ENCODE measurements around the gene GPATCH11.

The GPATCH11 gene

DNA sequence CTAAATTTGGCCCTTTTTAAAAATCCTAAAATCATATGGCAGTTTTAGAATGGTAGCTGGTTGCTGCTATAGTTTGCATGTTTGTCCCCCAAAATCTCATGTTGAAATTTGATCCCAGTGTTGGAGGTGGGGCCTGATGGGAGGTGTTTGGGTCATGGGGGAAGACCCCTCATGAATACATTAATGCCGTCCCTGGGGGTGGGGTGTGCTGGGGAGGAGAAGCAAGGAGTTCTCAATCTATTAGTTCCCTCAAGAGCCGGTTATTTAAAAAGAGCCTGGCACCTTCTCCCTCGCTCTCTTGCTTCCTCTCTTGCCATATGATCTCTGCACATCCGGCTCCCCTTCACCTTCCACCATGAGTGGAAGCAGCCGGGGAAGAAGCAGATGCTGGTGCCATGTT lies 20.8 kb downstream of the GPATCH11 start:
- H3K9me3 ChIP-seq (ENCODE audit: insufficient read depth, low read length) = no peaks in the 10 kb centered on the region
- H3F3A ChIP-seq (ENCODE audit: insufficient read depth) = no peaks in the 10 kb centered on the region
- H3K4me2 ChIP-seq (ENCODE audit: low read depth, low read length, poor library complexity, severe bottlenecking) = no peak overlapping the region
- no peaks in the 10 kb centered on the region for H4K20me1 ChIP-seq (ENCODE audit: low read depth, low read length)
- no peak overlapping the region for H3K9ac ChIP-seq (ENCODE audit: low read length)
- H3K36me3 ChIP-seq (ENCODE audit: low read length) = no peaks in the 10 kb centered on the region
- no peaks in the 10 kb centered on the region for H3K9me2 ChIP-seq (replicated peaks; ENCODE audit: insufficient read depth, low read length)
- H3K79me2 ChIP-seq (ENCODE audit: insufficient read depth, low read length) = no peaks in the 10 kb centered on the region
- H3K27ac ChIP-seq (ENCODE audit: low read depth, low read length) = no peak overlapping the region
- no peaks in the 10 kb centered on the region for H3K27me3 ChIP-seq (ENCODE audit: low read length)
- H2AFZ ChIP-seq (ENCODE audit: low read depth, low read length, severe bottlenecking) = no peak overlapping the region
- TF ChIP-seq EZH2phosphoT487 (conservative IDR thresholded peaks at IDR 0.05; ENCODE audit: low read length) = no peak
- TF ChIP-seq, protein P1, sequence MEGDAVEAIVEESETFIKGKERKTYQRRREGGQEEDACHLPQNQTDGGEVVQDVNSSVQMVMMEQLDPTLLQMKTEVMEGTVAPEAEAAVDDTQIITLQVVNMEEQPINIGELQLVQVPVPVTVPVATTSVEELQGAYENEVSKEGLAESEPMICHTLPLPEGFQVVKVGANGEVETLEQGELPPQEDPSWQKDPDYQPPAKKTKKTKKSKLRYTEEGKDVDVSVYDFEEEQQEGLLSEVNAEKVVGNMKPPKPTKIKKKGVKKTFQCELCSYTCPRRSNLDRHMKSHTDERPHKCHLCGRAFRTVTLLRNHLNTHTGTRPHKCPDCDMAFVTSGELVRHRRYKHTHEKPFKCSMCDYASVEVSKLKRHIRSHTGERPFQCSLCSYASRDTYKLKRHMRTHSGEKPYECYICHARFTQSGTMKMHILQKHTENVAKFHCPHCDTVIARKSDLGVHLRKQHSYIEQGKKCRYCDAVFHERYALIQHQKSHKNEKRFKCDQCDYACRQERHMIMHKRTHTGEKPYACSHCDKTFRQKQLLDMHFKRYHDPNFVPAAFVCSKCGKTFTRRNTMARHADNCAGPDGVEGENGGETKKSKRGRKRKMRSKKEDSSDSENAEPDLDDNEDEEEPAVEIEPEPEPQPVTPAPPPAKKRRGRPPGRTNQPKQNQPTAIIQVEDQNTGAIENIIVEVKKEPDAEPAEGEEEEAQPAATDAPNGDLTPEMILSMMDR (IDR thresholded peaks at IDR 0.05; ENCODE audit: insufficient read depth, low read length, poor library complexity, severe bottlenecking) = no peak
- H3K4me3 ChIP-seq (ENCODE audit: insufficient read depth, low read length, poor library complexity, severe bottlenecking) = no peak overlapping the region

DNA sequence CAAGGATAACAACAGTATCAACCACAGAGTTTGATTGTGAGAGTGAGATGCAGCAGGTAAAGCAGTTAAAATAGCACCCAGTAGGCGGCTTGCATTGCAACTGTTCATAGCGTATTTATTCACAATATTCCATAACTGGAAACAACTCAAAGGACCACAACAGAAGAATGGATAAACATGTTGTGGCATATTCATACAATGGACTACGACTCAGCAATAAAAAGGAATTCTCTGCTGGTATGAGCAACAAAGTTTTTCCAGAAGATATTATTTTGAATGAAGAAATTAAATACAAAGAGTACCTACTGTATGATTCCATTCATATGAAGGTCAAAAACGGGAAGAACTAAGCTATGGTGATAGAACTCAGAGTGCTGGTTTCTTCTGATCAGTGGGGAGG lies 25.2 kb downstream of the GPATCH11 start:
- Histone ChIP-seq H3K4me2 (ENCODE audit: low read depth, low read length, poor library complexity, severe bottlenecking) (no peak overlapping the region), H3K27me3 (ENCODE audit: low read length) (no peaks in the 10 kb centered on the region), H4K20me1 (ENCODE audit: low read depth, low read length) (no peaks in the 10 kb centered on the region), H3K4me3 (ENCODE audit: insufficient read depth, low read length, poor library complexity, severe bottlenecking) (no peak overlapping the region), H3K9me3 (ENCODE audit: insufficient read depth, low read length) (no peaks in the 10 kb centered on the region), H3F3A (ENCODE audit: insufficient read depth) (no peaks in the 10 kb centered on the region), H3K36me3 (ENCODE audit: low read length) (no peaks in the 10 kb centered on the region), H3K9me2 (replicated peaks; ENCODE audit: insufficient read depth, low read length) (no peaks in the 10 kb centered on the region), H3K79me2 (ENCODE audit: insufficient read depth, low read length) (no peaks in the 10 kb centered on the region), H3K27ac (ENCODE audit: low read depth, low read length) (no peak overlapping the region), H3K9ac (ENCODE audit: low read length) (no peak overlapping the region), H2AFZ (ENCODE audit: low read depth, low read length, severe bottlenecking) (no peak overlapping the region)
- TF ChIP-seq EZH2phosphoT487 (conservative IDR thresholded peaks at IDR 0.05; ENCODE audit: low read length) = no peak

DNA sequence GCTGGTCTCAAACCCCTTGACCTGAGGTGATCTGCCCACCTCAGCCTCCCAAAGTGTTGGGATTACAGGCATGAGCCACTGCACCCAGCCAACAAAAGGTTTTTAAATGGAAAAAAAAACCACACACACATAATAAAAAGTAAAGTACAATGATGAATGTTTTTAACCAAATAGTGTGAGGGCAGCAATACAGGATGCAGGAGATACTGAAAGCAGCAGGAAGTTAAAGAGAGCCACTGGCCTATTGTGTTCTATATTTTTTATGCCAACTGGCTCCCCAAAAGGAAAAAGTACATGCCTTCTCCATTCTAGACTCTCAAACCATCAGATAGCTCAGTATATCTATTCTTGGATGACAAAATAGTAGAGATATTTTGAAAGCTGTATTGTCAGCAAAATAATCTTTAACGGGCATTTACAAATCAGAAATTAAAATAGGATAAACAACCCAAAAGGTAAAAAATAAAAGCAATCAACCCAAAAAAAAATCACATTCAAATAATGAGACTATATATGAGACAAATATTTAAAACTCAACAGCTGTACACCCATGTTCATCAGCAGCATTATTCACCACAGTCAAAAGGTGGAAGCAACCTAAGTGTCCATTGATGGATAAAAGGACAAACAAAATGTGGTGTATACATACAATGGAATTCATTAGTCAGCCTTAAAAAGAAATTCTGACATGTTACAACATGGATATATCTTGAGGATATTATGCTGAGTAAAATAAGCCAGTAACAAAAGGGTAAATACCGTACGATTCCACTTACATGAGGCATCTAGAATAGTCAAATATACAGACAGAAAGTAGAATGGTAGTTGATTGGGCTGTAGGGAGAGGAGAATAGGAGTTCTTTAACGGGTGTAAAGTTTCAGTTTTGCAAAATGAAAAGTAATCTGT lies 26.2 kb downstream of the GPATCH11 start:
- Histone ChIP-seq H3K27me3 (ENCODE audit: low read length) (no peaks in the 10 kb centered on the region), H3K79me2 (ENCODE audit: insufficient read depth, low read length) (no peaks in the 10 kb centered on the region), H3K27ac (ENCODE audit: low read depth, low read length) (no peak overlapping the region), H3F3A (ENCODE audit: insufficient read depth) (no peaks in the 10 kb centered on the region), H3K9ac (ENCODE audit: low read length) (no peak overlapping the region), H3K4me3 (ENCODE audit: insufficient read depth, low read length, poor library complexity, severe bottlenecking) (no peak overlapping the region), H2AFZ (ENCODE audit: low read depth, low read length, severe bottlenecking) (no peak overlapping the region), H3K9me2 (replicated peaks; ENCODE audit: insufficient read depth, low read length) (no peaks in the 10 kb centered on the region), H3K4me2 (ENCODE audit: low read depth, low read length, poor library complexity, severe bottlenecking) (no peak overlapping the region), H3K36me3 (ENCODE audit: low read length) (no peaks in the 10 kb centered on the region), H3K9me3 (ENCODE audit: insufficient read depth, low read length) (no peaks in the 10 kb centered on the region), H4K20me1 (ENCODE audit: low read depth, low read length) (no peaks in the 10 kb centered on the region)
- no peak for TF ChIP-seq EZH2phosphoT487 (conservative IDR thresholded peaks at IDR 0.05; ENCODE audit: low read length)
- TF ChIP-seq, protein P1 (IDR thresholded peaks at IDR 0.05; ENCODE audit: insufficient read depth, low read length, poor library complexity, severe bottlenecking) = no peak

DNA sequence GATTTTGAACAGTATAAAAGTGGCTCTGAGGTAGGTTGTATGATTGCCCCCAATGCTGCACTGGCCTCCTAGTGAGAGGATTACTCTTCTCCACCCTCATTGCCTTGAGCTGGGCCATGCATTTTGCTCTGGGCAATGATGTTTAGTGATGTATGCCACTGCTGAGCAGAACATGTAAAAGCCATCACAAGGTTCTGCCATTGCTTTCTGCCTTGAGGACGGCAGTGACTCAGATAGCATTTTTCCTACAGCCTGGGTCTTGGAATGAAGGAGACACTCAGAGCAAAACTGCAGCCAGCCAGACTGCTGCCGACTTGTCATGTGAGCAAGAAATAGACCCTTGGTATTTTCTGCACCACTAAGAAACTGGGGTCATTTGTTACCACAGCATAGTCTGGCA lies 27.6 kb downstream of the GPATCH11 start:
- no peaks in the 10 kb centered on the region for H4K20me1 ChIP-seq (ENCODE audit: low read depth, low read length)
- no peaks in the 10 kb centered on the region for H3F3A ChIP-seq (ENCODE audit: insufficient read depth)
- TF ChIP-seq, protein P1 (IDR thresholded peaks at IDR 0.05; ENCODE audit: insufficient read depth, low read length, poor library complexity, severe bottlenecking) = no peak
- no peak for TF ChIP-seq EZH2phosphoT487 (conservative IDR thresholded peaks at IDR 0.05; ENCODE audit: low read length)
- H3K4me2 ChIP-seq (ENCODE audit: low read depth, low read length, poor library complexity, severe bottlenecking) = no peak overlapping the region
- no peaks in the 10 kb centered on the region for H3K9me2 ChIP-seq (replicated peaks; ENCODE audit: insufficient read depth, low read length)
- no peaks in the 10 kb centered on the region for H3K27me3 ChIP-seq (ENCODE audit: low read length)
- no peaks in the 10 kb centered on the region for H3K9me3 ChIP-seq (ENCODE audit: insufficient read depth, low read length)
- no peak overlapping the region for H3K27ac ChIP-seq (ENCODE audit: low read depth, low read length)
- H3K4me3 ChIP-seq (ENCODE audit: insufficient read depth, low read length, poor library complexity, severe bottlenecking) = no peak overlapping the region
- no peak overlapping the region for H3K9ac ChIP-seq (ENCODE audit: low read length)
- H3K79me2 ChIP-seq (ENCODE audit: insufficient read depth, low read length) = no peaks in the 10 kb centered on the region
- no peak overlapping the region for H2AFZ ChIP-seq (ENCODE audit: low read depth, low read length, severe bottlenecking)
- H3K36me3 ChIP-seq (ENCODE audit: low read length) = no peaks in the 10 kb centered on the region
